ENCODE data around the gene CCNF. TPM values are rescaled to one million over a fixed set of nuclear protein-coding genes. Genes with fewer than 3 reads are reported as not detected.

The CCNF gene
- total RNA-seq, 2 donors from 2014 or later = 50.8 to 58.9 TPM

DNA sequence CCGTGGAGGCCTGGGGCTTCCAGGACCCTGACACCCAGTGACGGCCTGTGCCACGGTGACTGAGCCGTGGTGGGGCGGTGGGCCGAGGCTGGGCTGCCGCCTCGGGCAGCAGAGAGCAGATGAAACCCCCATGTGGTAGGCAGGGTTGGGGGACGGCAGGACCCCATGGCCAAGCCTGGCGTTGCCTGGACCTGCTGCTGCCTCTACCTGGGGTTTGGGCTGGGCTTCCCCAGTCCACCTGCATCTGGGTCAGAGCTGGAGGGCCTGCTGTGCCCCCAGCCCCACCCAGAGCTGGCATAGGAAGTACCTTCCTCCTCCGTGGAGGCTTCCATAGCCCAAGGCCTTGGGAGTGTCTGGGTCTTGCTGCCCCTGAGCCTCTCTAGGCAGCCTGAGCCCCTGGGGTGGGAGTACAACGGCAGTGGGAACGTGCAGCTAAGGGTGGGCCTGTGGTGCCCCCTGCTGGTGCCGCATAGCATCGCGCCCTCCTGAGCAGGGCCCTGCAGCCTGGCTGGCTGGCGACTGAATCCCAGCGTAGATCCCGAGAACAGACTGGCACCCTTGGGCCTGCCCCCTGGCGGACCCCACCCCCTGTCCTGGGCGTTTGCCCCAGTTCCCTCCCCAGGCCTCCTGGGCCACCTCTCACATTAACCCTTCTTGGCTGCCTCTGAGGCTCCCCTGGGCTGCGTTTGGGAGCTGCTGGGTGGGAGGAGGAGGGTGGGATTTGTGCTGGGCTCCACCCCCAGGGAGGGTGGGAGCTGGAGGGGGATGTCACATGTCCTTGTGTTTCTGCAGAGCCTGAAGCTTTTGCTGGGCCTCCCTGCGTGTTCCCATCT, 71.9 kb downstream of the CCNF start:
- Mint-ChIP-seq H3K4me1 (no peaks in the 10 kb centered on the region), H3K9me3 (no peaks in the 10 kb centered on the region), H3K27ac (no peak overlapping the region), H3K36me3 (ENCODE audit: low read depth) (peaks cover 7% of the 10 kb centered on the region), H3K27me3 (ENCODE audit: insufficient read depth) (no peaks in the 10 kb centered on the region), H3K4me3 (peak overlapping the region; percentile 41)
- 10 to 44% methylated on average over 7 to 22 of the region's 23 CpGs for WGBS, 2 experiments (ENCODE audit: insufficient coverage in 1 of 2, insufficient read length in 1 of 2)
- Histone ChIP-seq H3K36me3 (ENCODE audit: control insufficient read depth, insufficient read depth, low read length) (peaks cover 3% of the 10 kb centered on the region), H3K27ac (ENCODE audit: low read depth, low read length) (no peak overlapping the region), H3K9me3 (ENCODE audit: control insufficient read depth, low read length) (no peaks in the 10 kb centered on the region), H3K9ac (ENCODE audit: extremely low read depth, low read length, poor library complexity, severe bottlenecking) (no peak overlapping the region), H3K4me3 (ENCODE audit: low read length) (peak overlapping the region; percentile 53), H3K4me1 (ENCODE audit: control insufficient read depth, insufficient read depth, low read length) (no peaks in the 10 kb centered on the region), H3K27me3 (ENCODE audit: control insufficient read depth, insufficient read depth, low read length, poor library complexity, severe bottlenecking) (no peaks in the 10 kb centered on the region)
- TF ChIP-seq, protein P1, sequence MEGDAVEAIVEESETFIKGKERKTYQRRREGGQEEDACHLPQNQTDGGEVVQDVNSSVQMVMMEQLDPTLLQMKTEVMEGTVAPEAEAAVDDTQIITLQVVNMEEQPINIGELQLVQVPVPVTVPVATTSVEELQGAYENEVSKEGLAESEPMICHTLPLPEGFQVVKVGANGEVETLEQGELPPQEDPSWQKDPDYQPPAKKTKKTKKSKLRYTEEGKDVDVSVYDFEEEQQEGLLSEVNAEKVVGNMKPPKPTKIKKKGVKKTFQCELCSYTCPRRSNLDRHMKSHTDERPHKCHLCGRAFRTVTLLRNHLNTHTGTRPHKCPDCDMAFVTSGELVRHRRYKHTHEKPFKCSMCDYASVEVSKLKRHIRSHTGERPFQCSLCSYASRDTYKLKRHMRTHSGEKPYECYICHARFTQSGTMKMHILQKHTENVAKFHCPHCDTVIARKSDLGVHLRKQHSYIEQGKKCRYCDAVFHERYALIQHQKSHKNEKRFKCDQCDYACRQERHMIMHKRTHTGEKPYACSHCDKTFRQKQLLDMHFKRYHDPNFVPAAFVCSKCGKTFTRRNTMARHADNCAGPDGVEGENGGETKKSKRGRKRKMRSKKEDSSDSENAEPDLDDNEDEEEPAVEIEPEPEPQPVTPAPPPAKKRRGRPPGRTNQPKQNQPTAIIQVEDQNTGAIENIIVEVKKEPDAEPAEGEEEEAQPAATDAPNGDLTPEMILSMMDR (conservative IDR thresholded peaks at IDR 0.05) = peak; percentile 99
- DNase-seq = peak; percentile 97

DNA sequence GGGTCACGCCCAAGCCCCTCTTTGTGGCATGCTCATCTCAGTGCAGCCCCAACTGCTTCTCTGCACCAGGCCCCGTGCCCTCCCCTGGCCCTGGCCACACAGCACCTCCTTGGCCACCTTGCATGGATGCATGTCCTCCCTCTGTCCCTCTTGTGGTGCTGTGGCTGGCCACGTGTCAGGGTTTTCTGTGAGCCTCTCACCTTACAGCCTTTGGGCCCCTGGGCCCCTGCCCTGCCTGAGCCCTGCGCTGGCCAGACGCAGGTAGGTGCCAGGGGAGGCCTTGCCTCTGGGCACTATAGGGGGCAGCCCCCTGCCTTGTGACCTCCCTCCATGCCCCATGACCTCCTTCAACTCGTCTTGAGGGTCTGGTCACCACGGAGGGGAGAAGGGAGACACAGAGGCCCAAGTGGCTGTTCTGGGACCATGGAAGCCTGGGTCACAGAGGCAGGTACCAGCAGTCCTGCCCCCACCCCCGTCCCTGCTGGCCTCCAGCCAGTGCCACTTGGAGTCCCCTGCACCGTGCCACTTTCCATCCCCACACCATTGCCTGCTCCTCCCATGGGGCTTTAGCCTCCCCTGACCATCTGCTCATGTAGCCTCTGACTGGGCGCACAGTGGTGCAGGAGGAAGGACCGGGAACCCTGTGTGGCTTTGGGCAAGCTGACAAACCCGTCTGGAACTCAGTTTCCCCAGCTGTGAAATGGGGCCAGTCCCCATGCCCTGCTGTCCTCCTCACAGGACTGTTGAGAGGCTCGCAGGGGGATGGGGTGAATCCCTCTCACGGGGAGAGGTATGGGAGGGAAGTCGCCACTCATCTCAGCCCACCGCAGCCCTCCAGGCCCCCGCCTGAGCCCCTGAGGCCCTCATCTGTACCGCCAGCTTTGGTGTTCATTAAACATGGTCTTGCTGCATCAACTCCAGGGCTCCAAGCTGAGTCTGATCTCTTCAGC, 73.0 kb downstream of the CCNF start:
- no peak overlapping the region for H3K4me3 ChIP-seq (ENCODE audit: low read length)

DNA sequence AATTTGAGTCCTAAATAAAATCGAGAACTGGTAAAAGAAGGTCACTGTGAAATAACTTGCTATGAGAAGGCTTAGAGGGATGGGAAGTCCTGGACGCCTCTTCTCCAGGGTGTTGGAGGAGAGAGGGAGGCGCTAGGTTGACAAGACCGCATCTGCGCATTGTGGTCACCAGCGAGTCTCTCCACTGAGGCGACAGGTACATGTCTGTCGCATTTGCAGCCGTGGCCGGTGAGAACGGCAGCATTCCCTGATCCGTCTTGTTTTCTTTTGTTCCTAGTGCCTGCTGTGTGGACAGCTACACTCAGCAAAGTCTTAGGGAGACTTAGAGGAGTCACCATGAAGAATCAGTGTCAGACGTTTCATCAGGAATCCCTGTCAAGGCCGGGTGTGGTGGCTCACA, 76.4 kb downstream of the CCNF start:
- TF ChIP-seq, protein P1 (conservative IDR thresholded peaks at IDR 0.05) = no peak
- Histone ChIP-seq H3K9me3 (ENCODE audit: control insufficient read depth, low read length) (no peaks in the 10 kb centered on the region), H3K4me1 (ENCODE audit: control insufficient read depth, insufficient read depth, low read length) (no peaks in the 10 kb centered on the region), H3K36me3 (ENCODE audit: control insufficient read depth, insufficient read depth, low read length) (peaks cover 3% of the 10 kb centered on the region), H3K27me3 (ENCODE audit: control insufficient read depth, insufficient read depth, low read length, poor library complexity, severe bottlenecking) (no peaks in the 10 kb centered on the region), H3K9ac (ENCODE audit: extremely low read depth, low read length, poor library complexity, severe bottlenecking) (no peak overlapping the region), H3K4me3 (ENCODE audit: low read length) (no peak overlapping the region), H3K27ac (ENCODE audit: low read depth, low read length) (no peak overlapping the region)
- 90 to 92% methylated on average over 11 to 14 of the region's 14 CpGs for WGBS, 2 experiments (ENCODE audit: insufficient coverage in 1 of 2, insufficient read length in 1 of 2)
- Mint-ChIP-seq H3K27ac (no peak overlapping the region), H3K4me1 (peaks cover 3% of the 10 kb centered on the region), H3K27me3 (ENCODE audit: insufficient read depth) (no peaks in the 10 kb centered on the region), H3K36me3 (ENCODE audit: low read depth) (no peaks in the 10 kb centered on the region), H3K4me3 (no peak overlapping the region), H3K9me3 (no peaks in the 10 kb centered on the region)
- DNase-seq = no peak

More for the DNA sequence above, 73.0 kb downstream of the CCNF start:
- WGBS, 2 experiments (ENCODE audit: insufficient coverage in 1 of 2, insufficient read length in 1 of 2) = 86 to 87% methylated on average over 10 to 18 of the region's 18 CpGs
- Histone ChIP-seq H3K27me3 (ENCODE audit: control insufficient read depth, insufficient read depth, low read length, poor library complexity, severe bottlenecking) (no peaks in the 10 kb centered on the region), H3K27ac (ENCODE audit: low read depth, low read length) (no peak overlapping the region), H3K36me3 (ENCODE audit: control insufficient read depth, insufficient read depth, low read length) (peaks cover 3% of the 10 kb centered on the region), H3K9ac (ENCODE audit: extremely low read depth, low read length, poor library complexity, severe bottlenecking) (no peak overlapping the region), H3K4me1 (ENCODE audit: control insufficient read depth, insufficient read depth, low read length) (no peaks in the 10 kb centered on the region), H3K9me3 (ENCODE audit: control insufficient read depth, low read length) (no peaks in the 10 kb centered on the region)
- H3K4me3 Mint-ChIP-seq = no peak overlapping the region
- no peaks in the 10 kb centered on the region for H3K27me3 Mint-ChIP-seq (ENCODE audit: insufficient read depth)
- no peaks in the 10 kb centered on the region for H3K4me1 Mint-ChIP-seq
- no peak for DNase-seq
- H3K9me3 Mint-ChIP-seq = no peaks in the 10 kb centered on the region
- H3K27ac Mint-ChIP-seq = no peak overlapping the region
- peaks cover 5% of the 10 kb centered on the region for H3K36me3 Mint-ChIP-seq (ENCODE audit: low read depth)
- TF ChIP-seq, protein P1 (conservative IDR thresholded peaks at IDR 0.05) = no peak

All from endodermal cell (in vitro differentiated cells).